Measurements from ENCODE around the gene DEK.

The DEK gene

GRCh38 chr6:18253635-18254034 lies 10.7 kb downstream of the DEK start:
- TF ChIP-seq ZNF8 (CRISPR knock-in tag; IDR thresholded peaks at IDR 0.05) (no peak), ZNF70 (CRISPR knock-in tag; IDR thresholded peaks at IDR 0.05) (no peak), CSDC2 (CRISPR knock-in tag; IDR thresholded peaks at IDR 0.05) (no peak), ZNF565 (CRISPR knock-in tag; conservative IDR thresholded peaks at IDR 0.05; ENCODE audit: low read depth) (no peak), RARB (CRISPR knock-in tag; IDR thresholded peaks at IDR 0.05) (no peak)
- ATAC-seq = no peak

GRCh38 chr6:18249271-18249670 lies 15.1 kb downstream of the DEK start:
- TF ChIP-seq POU6F1 (CRISPR knock-in tag; IDR thresholded peaks at IDR 0.05; ENCODE audit: borderline replicate concordance, low read depth) (no peak), PPARA (CRISPR knock-in tag; IDR thresholded peaks at IDR 0.05; ENCODE audit: borderline replicate concordance) (no peak), SNAI2 (CRISPR knock-in tag; IDR thresholded peaks at IDR 0.05) (no peak)
- no peak for ATAC-seq

GRCh38 chr6:18248698-18249097 lies 15.6 kb downstream of the DEK start:
- ATAC-seq = no peak
- no peak for TF ChIP-seq POU6F1 (CRISPR knock-in tag; IDR thresholded peaks at IDR 0.05; ENCODE audit: borderline replicate concordance, low read depth)
- TF ChIP-seq TSHZ2 (CRISPR knock-in tag; IDR thresholded peaks at IDR 0.05) = no peak
- no peak for TF ChIP-seq BACH2 (CRISPR knock-in tag; IDR thresholded peaks at IDR 0.05; ENCODE audit: borderline replicate concordance)
- TF ChIP-seq CSRNP3 (CRISPR knock-in tag; IDR thresholded peaks at IDR 0.05) = no peak
- no peak for TF ChIP-seq SNAI2 (CRISPR knock-in tag; IDR thresholded peaks at IDR 0.05)
- TF ChIP-seq TCF4 (CRISPR knock-in tag; IDR thresholded peaks at IDR 0.05; ENCODE audit: borderline replicate concordance) = no peak
- TF ChIP-seq ISL1 (CRISPR knock-in tag; IDR thresholded peaks at IDR 0.05) = no peak
- TF ChIP-seq ZFP30 (CRISPR knock-in tag; IDR thresholded peaks at IDR 0.05) = no peak
- TF ChIP-seq ZFP3 (CRISPR knock-in tag; IDR thresholded peaks at IDR 0.05) = no peak

- ATAC-seq = no peak
- no peak for TF ChIP-seq TOX (CRISPR knock-in tag; IDR thresholded peaks at IDR 0.05; ENCODE audit: borderline replicate concordance)
- TF ChIP-seq PATZ1 (CRISPR knock-in tag; IDR thresholded peaks at IDR 0.05; ENCODE audit: borderline replicate concordance) = no peak
- TF ChIP-seq SNAI2 (CRISPR knock-in tag; IDR thresholded peaks at IDR 0.05) = no peak
- no peak for TF ChIP-seq ZNF70 (CRISPR knock-in tag; IDR thresholded peaks at IDR 0.05)
- TF ChIP-seq OSR1 (CRISPR knock-in tag; IDR thresholded peaks at IDR 0.05) = no peak
- TF ChIP-seq ESRRG (CRISPR knock-in tag; IDR thresholded peaks at IDR 0.05) = no peak
- TF ChIP-seq ZNF565 (CRISPR knock-in tag; conservative IDR thresholded peaks at IDR 0.05; ENCODE audit: low read depth) = no peak
- no peak for TF ChIP-seq RARB (CRISPR knock-in tag; IDR thresholded peaks at IDR 0.05)
- no peak for TF ChIP-seq ARNTL (CRISPR knock-in tag; IDR thresholded peaks at IDR 0.05; ENCODE audit: borderline replicate concordance, low read depth)
- no peak for TF ChIP-seq CSDC2 (CRISPR knock-in tag; IDR thresholded peaks at IDR 0.05)
- no peak for TF ChIP-seq PPARA (CRISPR knock-in tag; IDR thresholded peaks at IDR 0.05; ENCODE audit: borderline replicate concordance)
- TF ChIP-seq ZFP30 (CRISPR knock-in tag; IDR thresholded peaks at IDR 0.05) = no peak
These were observed 17.3 kb downstream of the DEK start for GRCh38 chr6:18247002-18247401.

Measured in SK-N-SH treated with all-trans-retinoic acid at 6 μM for 48 hours (cell line).